Thyroid gland (tissue), 4 donors: ENCODE data around the gene TTLL5.

Source experiments
- POLR2A ChIP-seq, 2 donors: fragments of 450-650 bp; IDR thresholded peaks; one replicate each; pipeline ENCODE4 v1.6.1; 2017; ENCODE audit warnings: antibody characterized with exemption in 2 of 2, mild to moderate bottlenecking in 2 of 2, moderate library complexity in 1 of 2
- TF ChIP-seq, protein P1 (sequence below), 6 experiments: fragments of 200-600 bp in 3 of 6; fragments of 450-650 bp in 3 of 6; sonication (generic) in 3 of 6; IDR thresholded peaks; one replicate each; pipeline ENCODE4 v1.5.1; 2016 to 2019; ENCODE audit warnings: antibody characterized with exemption in 6 of 6, mild to moderate bottlenecking in 2 of 6, inconsistent platforms in 1 of 6, moderate library complexity in 1 of 6

DNA sequence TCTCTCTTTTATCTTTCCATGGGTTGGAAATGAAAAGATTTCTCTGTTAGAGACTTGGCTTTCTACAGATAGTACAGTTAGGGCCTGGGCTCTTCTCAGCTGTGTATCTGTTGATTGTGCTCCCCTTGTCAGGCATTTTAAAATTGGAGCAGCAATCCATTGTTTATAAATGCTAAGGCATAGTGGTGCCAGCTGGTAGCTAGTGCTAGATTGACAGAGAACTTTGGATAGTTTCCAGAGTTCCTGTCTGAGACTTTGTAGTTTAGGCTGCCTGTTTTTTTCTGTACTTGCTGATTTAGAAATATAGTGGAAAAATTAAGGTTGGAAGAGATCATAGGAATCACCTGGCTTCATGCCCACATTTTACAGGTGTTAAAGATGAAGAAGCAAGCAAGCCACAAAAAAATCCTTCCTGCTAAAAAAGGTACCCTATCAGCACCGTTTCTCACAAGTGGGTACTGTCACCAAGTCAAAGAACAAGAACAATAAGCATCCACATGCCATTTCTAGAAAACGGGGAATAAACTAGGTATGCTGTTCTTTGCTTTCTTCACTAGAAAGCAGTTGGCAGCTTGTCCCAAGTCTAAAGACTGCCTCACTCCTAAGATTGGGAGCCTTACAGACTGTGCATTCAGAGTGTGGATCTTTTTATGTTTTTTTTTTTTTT is 6.2 kb downstream of the TTLL5 start:
- TF ChIP-seq, protein P1, sequence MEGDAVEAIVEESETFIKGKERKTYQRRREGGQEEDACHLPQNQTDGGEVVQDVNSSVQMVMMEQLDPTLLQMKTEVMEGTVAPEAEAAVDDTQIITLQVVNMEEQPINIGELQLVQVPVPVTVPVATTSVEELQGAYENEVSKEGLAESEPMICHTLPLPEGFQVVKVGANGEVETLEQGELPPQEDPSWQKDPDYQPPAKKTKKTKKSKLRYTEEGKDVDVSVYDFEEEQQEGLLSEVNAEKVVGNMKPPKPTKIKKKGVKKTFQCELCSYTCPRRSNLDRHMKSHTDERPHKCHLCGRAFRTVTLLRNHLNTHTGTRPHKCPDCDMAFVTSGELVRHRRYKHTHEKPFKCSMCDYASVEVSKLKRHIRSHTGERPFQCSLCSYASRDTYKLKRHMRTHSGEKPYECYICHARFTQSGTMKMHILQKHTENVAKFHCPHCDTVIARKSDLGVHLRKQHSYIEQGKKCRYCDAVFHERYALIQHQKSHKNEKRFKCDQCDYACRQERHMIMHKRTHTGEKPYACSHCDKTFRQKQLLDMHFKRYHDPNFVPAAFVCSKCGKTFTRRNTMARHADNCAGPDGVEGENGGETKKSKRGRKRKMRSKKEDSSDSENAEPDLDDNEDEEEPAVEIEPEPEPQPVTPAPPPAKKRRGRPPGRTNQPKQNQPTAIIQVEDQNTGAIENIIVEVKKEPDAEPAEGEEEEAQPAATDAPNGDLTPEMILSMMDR (IDR thresholded peaks at IDR 0.05): no peak
- TF ChIP-seq POLR2A (IDR thresholded peaks at IDR 0.05): no peak
